PFSK-1 (cell line): ENCODE results near the gene SLC36A1.

ENCODE experiments used
- FOXP2 ChIP-seq: optimal IDR thresholded peaks from 2 replicates; pipeline ENCODE3; 2011; ENCODE audit warnings: borderline replicate concordance, control low read depth, inconsistent platforms; ENCODE audit not compliant: insufficient read depth; ENCODE audit errors: extremely low read length, extremely low read depth
- REST ChIP-seq, 2 experiments: IDR thresholded peaks; 2 replicates each; pipeline versions ENCODE4 v1.6.1 to v1.8.0; 2011 to 2012; ENCODE audit warnings: low read depth in 2 of 2, low read length in 2 of 2, control low read depth in 1 of 2, inconsistent platforms in 1 of 2, mild to moderate bottlenecking in 1 of 2, moderate library complexity in 1 of 2; ENCODE audit not compliant: insufficient read depth in 1 of 2
- TAF1 ChIP-seq: IDR thresholded peaks from 2 replicates; pipeline ENCODE4 v1.6.1; 2012; ENCODE audit warnings: low read length, control low read depth, borderline replicate concordance; ENCODE audit not compliant: insufficient read depth

GRCh38 chr5:151537044-151537443 lies 89.6 kb downstream of the SLC36A1 start:
- TF ChIP-seq FOXP2 (no peak), TAF1 (no peak), REST (IDR thresholded peaks at IDR 0.05; ENCODE audit: insufficient read depth in 1 of 2, low read depth in 2 of 2, low read length in 2 of 2) (no peak)
